Measurements from ENCODE around the gene BORCS5.
A peak's percentile ranks its signal among the peaks of the same experiment; 100 is the strongest.

BORCS5 gene

GRCh38 chr12:12387501-12387900, 30.6 kb downstream of the BORCS5 start:
- no peak for TF ChIP-seq CTCF (IDR thresholded peaks at IDR 0.05)
- H3K27me3 ChIP-seq, result no peaks in the 10 kb centered on the region
- H3K36me3 ChIP-seq, result no peaks in the 10 kb centered on the region
- no peak overlapping the region for H3K27ac ChIP-seq
- no peak for DNase-seq
- H3K4me3 ChIP-seq, result no peak overlapping the region
- H3K9me3 ChIP-seq, result no peaks in the 10 kb centered on the region
- intact Hi-C loops (cut with DNase I; ENCODE audit: low total_unique reads), result no loop called here
- peaks cover 0 to 24% (median 4%) of the 10 kb centered on the region in 4 donors for H3K4me1 ChIP-seq

GRCh38 chr12:12392413-12392812, 35.5 kb downstream of the BORCS5 start:
- no peaks in the 10 kb centered on the region for H3K36me3 ChIP-seq
- no peak for TF ChIP-seq CTCF (IDR thresholded peaks at IDR 0.05)
- peaks cover 0 to 25% (median 6%) of the 10 kb centered on the region in 4 donors for H3K4me1 ChIP-seq
- no peak overlapping the region for H3K27ac ChIP-seq
- DNase-seq, result no peak
- H3K9me3 ChIP-seq, result no peaks in the 10 kb centered on the region
- H3K4me3 ChIP-seq, result no peak overlapping the region
- H3K27me3 ChIP-seq, result no peaks in the 10 kb centered on the region
- intact Hi-C loops (cut with DNase I; ENCODE audit: low total_unique reads), result no loop called here

- TF ChIP-seq CTCF (IDR thresholded peaks at IDR 0.05), result no peak
- H3K36me3 ChIP-seq, result no peaks in the 10 kb centered on the region
- intact Hi-C loops (cut with DNase I; ENCODE audit: low total_unique reads), result no loop called here
- H3K4me1 ChIP-seq, result peaks cover 0 to 25% (median 10%) of the 10 kb centered on the region in 4 donors
- no peak overlapping the region for H3K27ac ChIP-seq
- H3K27me3 ChIP-seq, result no peaks in the 10 kb centered on the region
- no peaks in the 10 kb centered on the region for H3K9me3 ChIP-seq
- DNase-seq, result no peak
- H3K4me3 ChIP-seq, result no peak overlapping the region
These were observed 36.3 kb downstream of the BORCS5 start for GRCh38 chr12:12393171-12393570.

- intact Hi-C loops (cut with DNase I; ENCODE audit: low total_unique reads), result loop anchor here (5.0 kb wide), 1 partner anchor 166 kb away; the partner anchor contains the start of gene DUSP16
- H3K36me3 ChIP-seq, result no peaks in the 10 kb centered on the region
- H3K4me1 ChIP-seq, result peaks cover 0 to 37% (median 16%) of the 10 kb centered on the region in 4 donors
- H3K4me3 ChIP-seq, result no peak overlapping the region
- H3K27me3 ChIP-seq, result no peaks in the 10 kb centered on the region
- H3K27ac ChIP-seq, result peak overlapping the region in 1 of 2 donors; percentile 65
- TF ChIP-seq CTCF (IDR thresholded peaks at IDR 0.05), result no peak
- H3K9me3 ChIP-seq, result no peaks in the 10 kb centered on the region
- DNase-seq, result no peak
These were observed 39.8 kb downstream of the BORCS5 start for GRCh38 chr12:12396694-12397093.

- Histone ChIP-seq H3K27ac (peak overlapping the region; percentile 41 to 65), H3K4me3 (no peak overlapping the region), H3K36me3 (no peaks in the 10 kb centered on the region), H3K27me3 (no peaks in the 10 kb centered on the region), H3K4me1 (peaks cover 0 to 37% (median 16%) of the 10 kb centered on the region in 4 donors), H3K9me3 (no peaks in the 10 kb centered on the region)
- intact Hi-C loops (cut with DNase I; ENCODE audit: low total_unique reads), result loop anchor here (5.0 kb wide), 1 partner anchor 165 kb away; the partner anchor contains the start of gene DUSP16
- no peak for TF ChIP-seq CTCF (IDR thresholded peaks at IDR 0.05)
- DNase-seq, result no peak
These were observed 40.3 kb downstream of the BORCS5 start for GRCh38 chr12:12397184-12397583.

Measured in tibial artery (tissue), 4 donors.